Body of pancreas (tissue), 4 donors: ENCODE data around the gene PRG2.

Experiments
- CTCF ChIP-seq, 7 experiments: fragments of 450-650 bp in 4 of 7; fragments of 200-600 bp in 3 of 7; sonication (generic) in 3 of 7; IDR thresholded peaks; one replicate each; pipeline ENCODE4 v1.5.1; 2016 to 2019; ENCODE audit warnings: antibody characterized with exemption in 7 of 7
- POLR2A ChIP-seq, 3 donors: fragments of 450-650 bp; IDR thresholded peaks; one replicate each; pipeline ENCODE4 v1.6.1; 2016; ENCODE audit warnings: antibody characterized with exemption in 3 of 3, mild to moderate bottlenecking in 2 of 3

- TF ChIP-seq CTCF (IDR thresholded peaks at IDR 0.05) (no peak), POLR2A (IDR thresholded peaks at IDR 0.05) (no peak)
Observed at GRCh38 chr11:57394203-57394965, 3.9 kb upstream of the PRG2 start.
